ENCODE measurements around the gene CNTNAP2.
"Not testable (repeated sequence)": the region's sequence is repeated elsewhere in the genome, so short reads cannot be mapped to it uniquely, and the experiment has no call there.

The CNTNAP2 gene

DNA sequence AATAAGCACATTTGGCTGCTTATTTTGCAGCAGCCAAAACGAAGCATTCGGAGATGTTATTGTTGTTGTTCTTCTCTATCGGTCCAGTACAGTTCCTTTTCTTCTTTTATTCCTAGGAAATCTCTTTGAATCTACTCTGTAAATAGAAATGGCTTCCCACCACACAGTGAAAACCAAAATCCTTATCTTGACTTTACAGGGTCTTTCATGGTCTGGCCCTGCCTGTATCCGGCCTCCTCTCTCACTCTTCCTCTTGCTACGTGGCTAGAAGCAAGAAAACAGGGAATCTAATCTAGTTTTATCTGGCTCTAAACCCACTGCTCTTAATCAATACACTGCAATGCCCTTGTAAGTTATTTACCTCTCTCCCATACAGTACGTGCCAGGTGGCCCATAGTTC lies 1547.9 kb downstream of the CNTNAP2 start:
- DNase-seq: no peak

DNA sequence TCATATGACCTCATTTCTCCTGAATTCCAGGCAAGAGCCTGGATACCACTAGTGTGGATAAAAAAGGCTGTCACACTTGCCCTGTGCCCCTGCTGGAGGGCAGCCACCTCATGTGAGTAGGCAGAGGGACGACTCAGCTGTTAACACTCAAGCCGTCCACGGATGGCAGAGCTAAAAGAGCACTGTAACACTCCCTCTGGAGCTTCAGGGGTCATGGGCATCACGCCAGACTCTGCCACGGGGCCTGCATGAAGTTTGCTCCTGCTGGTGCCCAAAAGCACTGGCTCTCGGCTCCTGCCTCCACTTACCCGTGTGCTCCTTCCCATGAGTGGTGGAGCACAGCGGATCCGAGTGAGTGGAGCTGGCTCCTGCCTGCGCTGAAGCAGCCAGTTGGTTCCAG lies 1554.2 kb downstream of the CNTNAP2 start:
- DNase-seq: no peak

DNA sequence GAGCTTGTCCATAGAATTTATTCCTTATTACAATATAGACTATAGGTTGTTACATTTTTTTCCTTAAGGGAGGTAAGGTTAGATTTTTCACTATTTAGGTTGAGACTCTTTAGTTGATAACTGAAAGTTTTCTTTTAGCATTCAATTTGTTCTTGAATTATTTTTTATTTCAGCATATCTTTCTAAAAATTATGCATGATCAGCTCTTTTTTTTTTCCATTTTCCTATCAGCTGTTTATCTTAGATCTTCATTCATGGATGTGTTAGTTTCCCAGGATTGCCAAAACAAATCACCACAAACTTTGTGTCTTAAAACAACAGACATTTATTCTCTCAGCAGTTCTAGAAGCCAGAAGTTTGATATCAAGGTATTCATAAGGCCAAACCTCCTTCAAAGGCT lies 1558.1 kb downstream of the CNTNAP2 start:
- DNase-seq: no peak

DNA sequence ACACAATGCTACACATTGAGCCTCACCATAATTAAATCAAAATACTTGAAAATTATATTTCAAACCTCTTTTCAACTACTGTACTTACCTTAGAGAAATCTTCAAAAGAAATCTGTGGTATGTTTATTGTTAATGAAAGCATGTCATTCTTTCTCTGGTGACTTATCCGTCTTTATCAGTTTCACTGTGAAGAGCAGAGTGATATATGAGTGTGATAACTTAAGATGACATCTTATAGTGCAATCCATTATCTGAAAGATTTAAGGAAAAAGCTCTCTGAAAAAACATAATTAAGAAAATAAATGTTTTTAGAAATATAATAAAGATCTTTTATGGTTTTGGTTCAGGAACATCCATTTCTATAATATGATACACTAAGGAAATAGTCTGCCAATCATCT lies 1562.3 kb downstream of the CNTNAP2 start:
- no peak for DNase-seq

DNA sequence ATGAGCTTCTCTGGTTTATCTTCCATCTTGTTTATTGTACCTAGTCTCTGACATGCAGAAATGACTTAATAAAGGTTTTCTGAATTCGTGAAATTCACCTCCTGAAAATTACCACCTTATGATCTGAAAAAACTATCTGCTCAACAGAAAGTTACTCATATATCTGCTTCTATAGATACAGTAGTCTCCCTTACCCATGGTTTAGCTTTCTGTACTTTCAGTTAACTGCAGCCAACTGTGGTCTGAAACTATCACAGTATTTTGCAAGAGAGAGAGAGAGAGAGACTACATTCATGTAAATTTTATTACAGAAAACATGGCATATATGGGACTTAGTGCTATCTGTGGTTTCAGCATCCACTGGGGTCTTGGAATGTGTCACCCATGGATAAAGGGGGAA lies 1564.9 kb downstream of the CNTNAP2 start:
- no peak for DNase-seq

DNA sequence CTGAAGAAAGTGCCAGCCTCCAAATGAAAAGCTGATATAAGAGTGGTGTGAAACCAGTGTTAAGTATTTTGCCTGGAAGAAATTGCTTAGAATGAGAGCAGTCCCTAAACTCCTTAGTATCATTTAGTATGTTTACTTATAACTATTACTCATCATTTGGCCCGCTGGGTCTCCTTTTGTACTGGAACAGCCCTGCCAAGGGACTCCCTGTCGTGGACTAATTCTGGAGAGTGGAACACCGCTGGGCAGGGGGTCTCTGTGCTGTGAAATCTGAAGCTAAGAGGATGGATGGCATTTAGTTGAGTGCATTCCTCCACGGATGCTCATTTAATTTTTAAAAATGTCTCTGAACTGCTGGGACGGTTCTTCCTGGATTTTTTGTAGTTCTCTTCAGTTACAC lies 1584.1 kb downstream of the CNTNAP2 start:
- DNase-seq: no peak

DNA sequence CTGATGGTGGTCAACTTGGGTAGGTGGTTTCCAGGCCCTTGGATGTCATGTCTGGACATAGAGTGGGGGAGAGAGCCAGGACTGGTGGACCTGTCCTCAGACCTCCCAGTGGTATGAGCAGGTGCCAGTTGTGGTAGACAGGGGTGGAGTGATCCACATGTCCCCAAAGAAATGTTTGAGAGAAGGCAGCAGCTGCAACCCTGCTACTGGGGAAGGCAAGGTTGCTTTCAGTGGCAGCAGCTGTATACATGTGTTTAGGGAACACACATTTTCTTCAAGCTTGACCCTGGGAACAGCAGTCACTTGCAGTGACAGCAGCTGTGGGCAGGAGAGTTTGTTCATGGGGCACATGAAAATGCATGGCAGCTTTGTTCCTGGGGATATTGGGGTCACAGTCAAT lies 1591.3 kb downstream of the CNTNAP2 start:
- no peak for DNase-seq

DNA sequence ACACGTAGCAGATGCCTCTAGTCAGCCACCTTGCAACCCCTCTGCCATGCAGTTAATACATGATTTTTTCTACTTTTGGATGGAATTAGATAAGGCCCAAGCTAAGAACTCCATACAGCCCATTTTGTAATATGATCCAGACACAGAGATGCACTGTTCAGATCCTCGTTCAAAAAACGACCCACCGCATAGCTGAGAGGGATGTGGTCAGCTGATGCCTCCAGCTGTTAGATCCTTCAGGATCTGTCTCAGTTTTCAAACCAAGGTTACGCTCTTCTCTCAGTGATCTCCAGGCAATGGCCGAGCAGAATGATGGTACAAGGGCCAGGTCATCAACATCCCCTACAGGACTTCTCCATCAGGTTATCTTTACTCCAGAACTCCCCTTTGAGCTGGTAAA lies 1592.3 kb downstream of the CNTNAP2 start:
- no peak for DNase-seq

DNA sequence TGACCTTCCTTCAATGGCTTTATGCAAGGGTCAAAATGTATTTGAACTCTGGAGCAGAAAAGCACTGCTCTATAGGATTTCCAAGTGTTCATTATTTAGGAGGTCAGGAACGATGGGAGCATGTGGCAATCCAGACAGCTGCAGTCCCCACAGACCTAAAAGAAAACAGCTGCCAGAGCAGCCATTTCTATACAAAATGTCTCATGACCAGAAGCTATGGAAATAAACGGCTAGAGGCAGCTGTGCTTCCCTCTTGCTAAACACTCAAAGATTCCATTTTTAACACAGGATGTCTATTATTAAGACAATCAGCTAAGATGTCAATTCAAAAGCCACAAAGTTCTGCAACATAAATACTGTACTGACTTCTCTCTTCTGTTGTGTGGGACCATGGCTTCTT lies 1594.8 kb downstream of the CNTNAP2 start:
- no peak for DNase-seq

DNA sequence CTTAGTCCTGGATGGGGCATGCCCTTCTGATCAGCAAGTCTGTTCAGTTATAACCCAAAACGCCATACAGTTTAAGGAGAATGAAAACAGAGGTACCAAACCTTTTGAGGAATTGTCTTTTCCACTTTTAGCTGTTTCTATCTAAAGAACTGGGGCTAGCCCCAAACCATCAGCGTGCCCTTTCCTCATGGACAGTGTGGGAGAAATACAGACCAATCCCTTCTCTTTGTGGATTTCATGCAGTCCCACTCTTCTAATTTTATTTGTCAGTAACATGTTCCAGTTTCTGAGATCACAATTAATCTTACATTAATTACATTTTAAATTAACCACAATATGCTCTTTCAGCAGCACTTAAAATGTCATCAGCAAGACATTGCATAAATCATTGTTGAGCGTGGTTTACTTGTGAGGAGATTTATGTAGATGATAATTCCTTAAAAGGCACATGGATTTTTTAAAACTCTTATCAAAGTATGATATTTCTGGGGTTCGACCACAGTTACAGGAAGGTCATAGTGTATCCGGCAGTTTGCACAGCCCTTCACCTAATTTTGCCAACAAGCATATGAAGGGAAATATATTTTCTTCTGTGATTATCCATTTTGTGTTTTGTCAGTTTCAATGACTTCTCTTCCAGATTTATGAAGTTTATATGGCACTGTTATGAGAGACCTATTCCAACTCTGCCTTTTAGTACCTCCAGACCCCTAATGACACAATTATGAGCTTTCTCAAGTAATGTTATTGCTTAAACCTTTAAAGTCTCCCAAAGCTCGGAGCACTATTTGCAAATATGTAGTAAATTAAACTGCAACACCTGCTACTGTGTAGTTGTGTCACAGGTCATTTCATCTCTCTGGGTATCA lies 1605.6 kb downstream of the CNTNAP2 start:
- DNase-seq: no peak

DNA sequence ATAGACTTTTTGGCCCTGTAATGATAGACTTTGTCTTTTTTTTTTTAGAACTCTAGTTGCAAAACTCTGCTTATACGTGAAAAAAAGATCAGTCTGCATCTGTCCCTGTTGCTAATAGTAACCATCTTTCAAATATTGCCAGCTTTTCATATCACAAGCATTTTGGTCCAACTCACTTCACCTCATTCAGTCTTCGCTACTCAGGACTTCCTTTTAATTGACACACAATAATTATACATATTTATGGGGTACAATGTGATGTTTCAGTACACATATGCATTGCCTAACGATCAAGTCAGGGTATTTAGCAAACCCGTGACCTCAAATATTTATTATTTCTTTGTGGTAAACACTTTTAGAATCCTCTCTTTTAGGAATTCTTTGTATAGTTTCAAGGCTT lies 1606.9 kb downstream of the CNTNAP2 start:
- DNase-seq: no peak

DNA sequence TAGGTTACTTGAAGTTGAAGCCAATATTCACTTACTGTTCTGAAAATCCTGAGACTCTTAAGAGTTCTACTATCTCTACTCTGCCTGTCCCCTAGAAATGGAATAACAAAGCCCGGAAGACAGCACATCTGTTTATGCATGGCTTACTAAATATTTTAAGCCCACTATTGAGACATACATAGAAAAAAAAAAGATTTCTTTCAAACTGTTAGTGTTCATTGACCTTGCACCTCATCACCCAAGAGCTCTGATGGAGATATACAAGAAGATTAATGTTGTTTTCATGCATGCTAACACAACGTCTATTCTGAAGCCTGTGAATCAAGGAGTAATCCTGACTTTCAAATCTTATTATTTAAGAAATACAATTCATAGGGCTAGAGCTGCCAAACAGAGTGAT lies 1614.7 kb downstream of the CNTNAP2 start:
- no peak for DNase-seq

DNA sequence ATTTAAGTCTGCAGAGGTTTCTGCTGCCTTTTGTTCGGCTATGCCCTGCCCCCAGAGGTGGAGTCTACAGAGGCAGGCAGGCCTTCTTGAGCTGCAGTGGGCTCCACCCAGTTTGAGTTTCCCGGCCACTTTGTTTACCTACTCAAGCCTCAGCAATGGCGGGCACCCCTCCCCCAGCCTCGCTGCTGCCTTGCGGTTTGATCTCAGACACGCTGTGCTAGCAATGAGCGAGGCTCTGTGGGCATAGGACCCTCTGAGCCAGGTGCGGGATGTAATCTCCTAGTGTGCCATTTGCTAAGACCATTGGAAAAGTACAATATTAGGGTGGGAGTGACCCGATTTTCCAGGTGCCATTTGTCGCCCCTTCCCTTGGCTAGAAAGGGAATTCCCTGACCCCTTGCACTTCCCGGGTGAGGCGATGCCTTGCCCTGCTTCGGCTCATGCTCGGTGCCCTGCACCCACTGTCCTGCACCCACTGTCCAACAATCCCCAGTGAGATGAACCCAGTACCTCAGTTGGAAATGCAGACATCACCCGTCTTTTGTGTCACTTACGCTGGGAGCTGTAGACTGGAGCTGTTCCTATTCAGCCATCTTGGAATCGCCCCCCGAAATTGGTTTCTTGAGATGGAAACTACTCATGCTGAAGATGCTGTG lies 1621.1 kb downstream of the CNTNAP2 start:
- DNase-seq: not testable (repeated sequence)

DNA sequence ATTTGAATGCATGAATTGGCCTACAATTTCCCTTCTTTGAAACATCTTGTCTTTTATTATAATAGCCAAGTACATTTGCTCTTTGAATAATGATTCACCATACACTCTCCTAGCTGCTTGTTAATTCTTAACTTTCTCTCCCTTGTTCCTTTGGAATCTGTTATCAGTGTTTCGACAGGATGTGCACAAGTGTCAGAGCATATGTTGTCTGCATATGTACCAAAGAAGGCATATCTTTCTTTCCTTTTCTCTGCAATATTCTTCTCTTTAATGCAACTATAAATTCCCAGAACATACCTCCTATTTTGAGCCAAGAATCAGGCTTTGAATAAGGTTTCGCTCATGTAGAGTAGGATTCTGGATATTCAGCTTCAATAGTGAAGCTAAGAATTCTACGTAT lies 1625.7 kb downstream of the CNTNAP2 start:
- no peak for DNase-seq

DNA sequence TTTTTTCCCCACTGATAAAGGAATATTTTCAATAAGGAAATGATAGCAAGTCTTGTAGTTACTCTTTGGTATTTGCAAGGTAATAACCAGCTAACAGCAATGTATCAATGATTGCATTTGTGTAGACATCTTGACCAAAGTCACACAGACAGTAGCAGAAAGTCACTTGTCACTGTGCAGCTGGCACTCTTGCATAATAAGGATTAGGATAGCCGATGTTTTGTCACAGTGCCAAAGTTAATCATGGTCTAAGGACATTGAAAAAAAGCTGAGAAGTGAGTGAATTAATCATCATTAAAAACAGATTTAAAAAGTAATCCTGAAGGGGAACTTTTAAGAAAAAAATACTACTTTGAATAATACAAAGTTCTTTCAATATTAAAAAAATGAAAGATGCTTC lies 1639.7 kb downstream of the CNTNAP2 start:
- no peak for DNase-seq

DNA sequence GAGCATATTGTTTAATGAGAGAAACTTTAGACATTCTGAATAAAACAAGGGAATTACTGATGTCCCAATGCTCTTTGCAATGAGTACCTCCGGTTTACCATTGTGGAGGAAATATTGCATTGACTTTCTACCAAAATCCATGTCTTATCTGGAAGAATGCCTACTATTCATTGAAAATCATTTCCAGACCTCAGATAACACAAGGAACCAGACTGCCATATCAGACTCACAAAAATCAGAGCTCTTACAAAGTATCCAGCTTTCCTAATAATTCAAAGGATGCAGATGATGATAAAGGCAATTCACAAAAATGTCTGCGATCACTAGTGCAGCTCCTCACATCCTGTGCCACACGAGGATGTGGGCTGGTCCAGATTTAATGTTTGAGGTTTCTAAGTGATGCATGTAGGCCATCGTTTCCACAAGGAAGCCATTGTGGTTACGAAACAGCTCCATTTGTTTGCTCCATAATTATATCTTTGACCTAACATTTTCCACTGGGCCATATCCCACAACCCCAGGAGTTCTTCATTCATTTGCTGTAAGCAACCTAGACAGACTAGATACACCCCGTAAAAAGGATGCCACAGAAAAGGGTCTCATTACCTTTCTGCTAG lies 1642.8 kb downstream of the CNTNAP2 start:
- DNase-seq: no peak

DNA sequence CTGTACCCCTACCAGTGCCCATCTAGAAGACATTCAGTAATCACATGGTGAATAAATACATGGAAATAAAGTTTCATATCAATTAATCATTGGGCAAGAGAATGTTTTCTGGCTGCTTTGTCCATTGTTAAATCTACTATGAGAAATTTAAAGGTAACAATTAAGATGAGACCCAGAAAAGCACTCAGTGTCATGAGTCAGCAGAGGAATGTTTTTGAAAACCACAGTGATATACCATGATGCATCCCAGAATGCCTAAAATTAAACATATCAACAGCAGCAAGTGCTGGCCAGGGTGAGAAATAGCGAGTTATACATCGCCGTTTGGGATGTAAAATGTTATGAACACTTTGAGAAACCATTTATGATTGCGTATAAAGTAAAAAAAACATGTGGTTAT lies 1648.7 kb downstream of the CNTNAP2 start:
- no peak for DNase-seq

DNA sequence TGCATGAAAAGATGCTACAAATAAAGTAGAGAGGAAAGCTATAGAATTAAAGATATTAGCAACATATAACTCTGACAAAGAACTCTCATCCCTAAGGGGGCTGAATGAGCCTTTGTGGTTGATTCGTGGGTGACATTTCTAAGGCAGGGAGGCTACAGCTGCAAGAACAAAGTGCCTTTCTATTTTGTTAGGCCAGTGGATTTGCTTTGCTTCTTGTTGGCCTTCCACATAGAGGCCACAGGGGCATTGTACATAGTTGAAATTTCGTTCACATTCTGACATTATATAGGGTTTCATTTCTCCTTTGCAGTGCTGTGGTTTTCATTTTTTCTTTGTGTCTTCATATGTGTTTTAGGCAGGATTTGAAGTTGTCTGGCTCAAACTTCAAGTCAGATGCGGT lies 1654.7 kb downstream of the CNTNAP2 start:
- no peak for DNase-seq

DNA sequence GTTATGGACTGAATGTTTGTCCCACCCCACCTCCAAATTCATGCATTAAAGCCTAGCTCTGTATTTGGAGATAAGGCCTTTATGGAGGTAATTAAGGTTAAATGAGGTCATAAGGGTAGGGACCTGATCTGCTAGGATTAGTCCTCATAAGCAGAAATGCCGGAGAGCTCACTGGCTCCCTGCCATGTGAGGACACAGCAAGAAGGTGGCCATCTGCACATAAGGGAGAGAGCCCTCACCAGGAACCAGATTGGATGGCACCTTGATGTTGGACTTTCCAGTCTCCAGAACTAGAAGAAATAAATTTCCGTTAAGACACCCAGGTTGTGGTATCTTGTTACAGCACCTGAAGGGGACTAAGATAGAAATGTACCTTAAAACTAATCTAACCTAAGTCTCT lies 1657.9 kb downstream of the CNTNAP2 start:
- DNase-seq: no peak

DNA sequence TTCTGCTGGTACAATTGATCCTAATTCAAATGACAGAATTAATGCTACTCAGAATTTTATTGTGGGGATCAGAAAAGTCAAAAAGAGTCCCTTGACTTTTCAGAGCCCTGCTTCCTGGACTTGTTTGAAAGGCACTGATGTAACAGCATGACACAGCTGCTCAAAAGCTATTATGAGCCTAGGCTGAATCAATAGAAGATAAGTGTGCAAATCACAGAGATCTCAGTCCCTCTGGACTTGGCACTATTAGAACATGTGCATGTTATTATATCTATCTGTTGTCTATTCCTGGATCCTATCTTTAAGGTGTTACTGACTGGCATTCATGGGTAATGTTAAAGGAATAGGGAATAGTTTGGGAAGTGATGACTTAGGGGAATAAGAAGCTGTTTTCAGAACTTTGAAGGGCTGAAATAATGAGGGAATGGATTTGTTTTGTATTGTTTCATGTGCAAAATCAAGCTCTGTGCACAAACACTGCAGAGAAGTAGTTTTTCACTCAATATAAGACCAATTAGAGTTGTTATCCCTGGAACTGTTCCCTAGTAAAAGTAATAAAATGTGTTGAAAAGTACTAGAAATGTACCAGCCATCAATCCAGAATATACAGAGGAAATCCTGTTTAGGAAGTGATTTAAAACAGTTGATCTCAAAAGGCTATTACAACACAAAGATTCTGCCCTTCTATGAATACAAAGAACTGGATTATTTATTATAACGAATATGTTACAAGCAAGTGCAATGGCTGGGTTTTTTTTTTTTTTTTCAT lies 1659.1 kb downstream of the CNTNAP2 start:
- no peak for DNase-seq

DNA sequence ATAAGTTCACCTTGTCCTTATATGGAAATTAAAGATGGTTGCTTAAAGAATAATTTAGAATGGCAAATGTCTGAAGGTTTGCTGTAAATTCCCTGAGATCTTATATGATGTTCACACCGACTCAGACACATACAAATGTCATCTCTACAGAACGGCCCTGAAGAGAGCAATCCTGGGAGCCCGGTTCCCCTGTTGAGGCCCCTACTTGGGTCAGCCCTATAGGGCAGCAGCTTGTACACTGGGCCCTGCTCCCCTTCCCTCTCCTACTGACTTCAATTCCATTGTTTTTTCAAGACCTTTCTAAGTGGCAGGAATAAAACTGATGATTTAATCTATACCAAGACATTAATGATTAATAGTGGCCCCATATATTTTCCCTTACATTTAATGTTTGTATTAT lies 1660.7 kb downstream of the CNTNAP2 start:
- DNase-seq: no peak

DNA sequence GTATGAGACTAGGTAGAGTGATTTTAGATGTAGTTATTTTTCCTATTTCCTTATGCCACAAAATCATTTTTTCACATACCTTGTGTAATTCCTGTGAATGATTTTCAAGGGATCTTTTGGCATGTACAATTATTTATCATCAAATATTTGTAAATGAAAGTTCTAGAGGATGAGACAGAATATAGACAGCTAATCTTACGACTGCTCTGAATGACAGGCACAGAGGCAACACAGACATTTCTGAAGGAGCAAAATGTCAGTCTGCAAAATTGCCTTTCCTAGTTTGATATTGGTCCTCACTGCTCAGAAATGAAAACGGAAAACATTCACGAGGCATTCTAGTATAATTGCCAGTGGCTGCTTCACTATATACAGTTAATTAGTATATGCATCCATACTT lies 1663.3 kb downstream of the CNTNAP2 start:
- no peak for DNase-seq

DNA sequence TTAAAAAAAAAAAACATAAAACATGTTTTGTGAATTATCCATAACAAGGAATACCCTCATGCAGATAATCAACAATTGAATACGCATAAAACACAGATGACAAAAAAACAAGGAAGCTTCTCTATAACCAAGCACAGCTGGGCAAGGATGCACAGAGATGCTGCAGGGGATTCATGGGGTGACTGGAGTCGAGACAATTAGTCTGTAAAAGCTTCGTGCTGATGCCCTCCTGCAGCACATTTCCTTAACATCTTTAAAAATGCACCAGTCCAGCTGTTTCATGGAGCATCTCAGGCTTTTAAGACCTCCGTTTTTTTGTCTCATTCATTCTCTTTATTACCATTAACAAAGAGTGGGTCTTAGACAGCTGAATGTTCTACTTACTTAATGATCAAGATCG lies 1680.0 kb downstream of the CNTNAP2 start:
- DNase-seq: no peak

Measured in right kidney (tissue), 1 donor.